Stomach smooth muscle (tissue), 2 donors: ENCODE data around the gene CTNNA2.

Experiments used
- H3K27ac ChIP-seq: one replicate; pipeline ENCODE4 v1.7.0; 2013; ENCODE audit warnings: mild to moderate bottlenecking, low read length, inconsistent platforms
- H3K27me3 ChIP-seq, 2 donors: one replicate each; pipeline ENCODE4 v1.7.0; 2013; ENCODE audit warnings: low read length in 2 of 2; ENCODE audit not compliant: insufficient read depth in 2 of 2, control insufficient read depth in 1 of 2
- H3K36me3 ChIP-seq, 2 donors: one replicate each; pipeline ENCODE4 v1.7.0; 2013; ENCODE audit warnings: low read length in 2 of 2; ENCODE audit not compliant: control insufficient read depth in 2 of 2, insufficient read depth in 2 of 2
- H3K4me1 ChIP-seq: one replicate; pipeline ENCODE4 v1.7.0; 2013; ENCODE audit warnings: low read length; ENCODE audit not compliant: control insufficient read depth, insufficient read depth
- H3K4me3 ChIP-seq, 2 donors: one replicate each; pipeline ENCODE4 v1.7.0; 2013; ENCODE audit warnings: low read length in 2 of 2
- H3K9ac ChIP-seq, 2 donors: one replicate each; pipeline ENCODE4 v1.7.0; 2013; ENCODE audit warnings: low read length in 2 of 2, mild to moderate bottlenecking in 1 of 2
- H3K9me3 ChIP-seq, 2 donors: one replicate each; pipeline ENCODE4 v1.7.0; 2013; ENCODE audit warnings: low read length in 2 of 2; ENCODE audit not compliant: control insufficient read depth in 2 of 2
- donor health status: healthy.
- donor health status: Pancreatic carcinoma.

CTNNA2 gene

GRCh38 chr2:80222644-80223043 lies 709.8 kb downstream of the CTNNA2 start:
- Histone ChIP-seq H3K4me1 (no peaks in the 10 kb centered on the region), H3K9ac (no peak overlapping the region), H3K4me3 (no peak overlapping the region), H3K36me3 (no peaks in the 10 kb centered on the region), H3K9me3 (no peaks in the 10 kb centered on the region), H3K27me3 (no peaks in the 10 kb centered on the region), H3K27ac (no peak overlapping the region)

- Histone ChIP-seq H3K9ac (no peak overlapping the region), H3K36me3 (no peaks in the 10 kb centered on the region), H3K4me1 (no peaks in the 10 kb centered on the region), H3K27ac (no peak overlapping the region), H3K27me3 (no peaks in the 10 kb centered on the region), H3K4me3 (no peak overlapping the region), H3K9me3 (no peaks in the 10 kb centered on the region)
Observed at GRCh38 chr2:80231421-80231820, 718.6 kb downstream of the CTNNA2 start.

GRCh38 chr2:80233333-80233732 lies 720.5 kb downstream of the CTNNA2 start:
- H3K4me3 ChIP-seq: no peak overlapping the region
- no peaks in the 10 kb centered on the region for H3K36me3 ChIP-seq
- H3K27me3 ChIP-seq: no peaks in the 10 kb centered on the region

GRCh38 chr2:80238692-80239469 lies 726.0 kb downstream of the CTNNA2 start:
- Histone ChIP-seq H3K27ac (no peak overlapping the region), H3K4me3 (no peak overlapping the region), H3K9me3 (no peaks in the 10 kb centered on the region), H3K9ac (no peak overlapping the region), H3K4me1 (peaks cover 5% of the 10 kb centered on the region), H3K27me3 (no peaks in the 10 kb centered on the region), H3K36me3 (no peaks in the 10 kb centered on the region)

More at GRCh38 chr2:80233333-80233732, 720.5 kb downstream of the CTNNA2 start:
- no peaks in the 10 kb centered on the region for H3K4me1 ChIP-seq
- H3K27ac ChIP-seq: no peak overlapping the region
- no peak overlapping the region for H3K9ac ChIP-seq
- H3K9me3 ChIP-seq: no peaks in the 10 kb centered on the region

GRCh38 chr2:80242355-80242910 lies 729.6 kb downstream of the CTNNA2 start:
- no peak overlapping the region for H3K27ac ChIP-seq
- H3K9me3 ChIP-seq: no peaks in the 10 kb centered on the region
- no peak overlapping the region for H3K9ac ChIP-seq
- H3K4me1 ChIP-seq: peaks cover 5% of the 10 kb centered on the region
- H3K36me3 ChIP-seq: no peaks in the 10 kb centered on the region
- no peaks in the 10 kb centered on the region for H3K27me3 ChIP-seq
- H3K4me3 ChIP-seq: peak overlapping the region in 1 of 2 donors; percentile 16

- Histone ChIP-seq H3K36me3 (no peaks in the 10 kb centered on the region), H3K4me1 (peaks cover 5% of the 10 kb centered on the region), H3K4me3 (no peak overlapping the region), H3K27me3 (no peaks in the 10 kb centered on the region), H3K27ac (no peak overlapping the region), H3K9ac (no peak overlapping the region), H3K9me3 (no peaks in the 10 kb centered on the region)
Observed at GRCh38 chr2:80244905-80245584, 732.2 kb downstream of the CTNNA2 start.

GRCh38 chr2:80246534-80246933 lies 733.7 kb downstream of the CTNNA2 start:
- H3K27me3 ChIP-seq: no peaks in the 10 kb centered on the region
- H3K4me1 ChIP-seq: peaks cover 5% of the 10 kb centered on the region
- no peak overlapping the region for H3K4me3 ChIP-seq
- no peak overlapping the region for H3K9ac ChIP-seq
- no peak overlapping the region for H3K27ac ChIP-seq
- no peaks in the 10 kb centered on the region for H3K9me3 ChIP-seq
- H3K36me3 ChIP-seq: no peaks in the 10 kb centered on the region

GRCh38 chr2:80247339-80247738 lies 734.5 kb downstream of the CTNNA2 start:
- no peaks in the 10 kb centered on the region for H3K9me3 ChIP-seq
- no peak overlapping the region for H3K27ac ChIP-seq
- no peak overlapping the region for H3K4me3 ChIP-seq
- H3K36me3 ChIP-seq: no peaks in the 10 kb centered on the region
- H3K9ac ChIP-seq: no peak overlapping the region
- H3K4me1 ChIP-seq: peaks cover 5% of the 10 kb centered on the region
- no peaks in the 10 kb centered on the region for H3K27me3 ChIP-seq

GRCh38 chr2:80248146-80248545 lies 735.3 kb downstream of the CTNNA2 start:
- Histone ChIP-seq H3K27ac (no peak overlapping the region), H3K9me3 (no peaks in the 10 kb centered on the region), H3K4me3 (no peak overlapping the region), H3K36me3 (no peaks in the 10 kb centered on the region), H3K9ac (no peak overlapping the region), H3K4me1 (no peaks in the 10 kb centered on the region), H3K27me3 (no peaks in the 10 kb centered on the region)

- Histone ChIP-seq H3K4me1 (no peaks in the 10 kb centered on the region), H3K9ac (no peak overlapping the region), H3K9me3 (no peaks in the 10 kb centered on the region), H3K27ac (no peak overlapping the region), H3K27me3 (peaks cover 0 to 2% of the 10 kb centered on the region in 2 donors), H3K4me3 (no peak overlapping the region), H3K36me3 (no peaks in the 10 kb centered on the region)
Observed at GRCh38 chr2:80252294-80252986, 739.6 kb downstream of the CTNNA2 start.
